ENCODE data around the gene CACNA1B. TPM values are rescaled to one million over a fixed set of nuclear protein-coding genes. Genes with fewer than 3 reads are reported as not detected.

The CACNA1B gene
- total and polyA plus RNA-seq, 8 donors = 0.03 to 2.2 (median 0.51) TPM; not detected in 2

DNA sequence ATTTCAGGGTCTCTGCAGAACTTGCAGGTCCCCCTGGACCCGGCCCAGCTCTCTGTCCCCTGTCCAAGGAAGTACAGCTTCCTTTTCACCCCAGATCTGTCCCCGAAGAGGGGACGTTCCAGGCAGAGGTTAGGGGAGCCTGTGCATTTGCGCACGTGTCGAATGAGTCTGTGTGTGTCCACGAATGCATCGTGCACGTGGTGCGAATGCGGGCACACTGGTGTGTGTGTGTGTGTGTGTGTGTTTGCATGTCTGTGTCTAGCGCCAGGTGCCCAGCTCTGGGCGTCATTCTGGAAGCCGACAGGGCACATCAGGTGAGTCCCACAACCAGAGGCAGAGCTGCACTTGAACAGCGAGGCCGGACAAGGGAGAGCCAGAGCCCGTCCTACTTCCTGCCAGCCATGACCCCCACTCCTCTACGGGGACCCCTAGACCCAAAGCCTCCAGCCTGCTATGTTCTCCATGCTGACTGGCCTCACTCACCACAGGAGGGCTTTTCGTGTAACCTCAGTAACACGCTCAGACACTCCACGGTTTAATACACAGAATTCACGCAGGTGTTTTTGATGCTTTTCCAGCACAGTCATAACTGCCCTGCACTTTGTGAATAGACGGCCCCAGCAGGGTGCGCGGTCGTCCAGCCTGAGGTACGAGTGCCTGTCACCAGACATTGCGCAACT is 41.3 kb upstream of the CACNA1B start:
- TF ChIP-seq EP300 (IDR thresholded peaks at IDR 0.05) = no peak
- TF ChIP-seq POLR2A (IDR thresholded peaks at IDR 0.05) = no peak
- TF ChIP-seq POLR2AphosphoS5 (IDR thresholded peaks at IDR 0.05) = no peak
- TF ChIP-seq, protein P1, sequence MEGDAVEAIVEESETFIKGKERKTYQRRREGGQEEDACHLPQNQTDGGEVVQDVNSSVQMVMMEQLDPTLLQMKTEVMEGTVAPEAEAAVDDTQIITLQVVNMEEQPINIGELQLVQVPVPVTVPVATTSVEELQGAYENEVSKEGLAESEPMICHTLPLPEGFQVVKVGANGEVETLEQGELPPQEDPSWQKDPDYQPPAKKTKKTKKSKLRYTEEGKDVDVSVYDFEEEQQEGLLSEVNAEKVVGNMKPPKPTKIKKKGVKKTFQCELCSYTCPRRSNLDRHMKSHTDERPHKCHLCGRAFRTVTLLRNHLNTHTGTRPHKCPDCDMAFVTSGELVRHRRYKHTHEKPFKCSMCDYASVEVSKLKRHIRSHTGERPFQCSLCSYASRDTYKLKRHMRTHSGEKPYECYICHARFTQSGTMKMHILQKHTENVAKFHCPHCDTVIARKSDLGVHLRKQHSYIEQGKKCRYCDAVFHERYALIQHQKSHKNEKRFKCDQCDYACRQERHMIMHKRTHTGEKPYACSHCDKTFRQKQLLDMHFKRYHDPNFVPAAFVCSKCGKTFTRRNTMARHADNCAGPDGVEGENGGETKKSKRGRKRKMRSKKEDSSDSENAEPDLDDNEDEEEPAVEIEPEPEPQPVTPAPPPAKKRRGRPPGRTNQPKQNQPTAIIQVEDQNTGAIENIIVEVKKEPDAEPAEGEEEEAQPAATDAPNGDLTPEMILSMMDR (IDR thresholded peaks at IDR 0.05) = no peak
- intact Hi-C loops (cut with DNase I; ENCODE audit: low total_unique reads) = no loop called here
- WGBS, 5 donors = 87 to 93% (median 92%) methylated on average over 22 to 28 of the region's 28 CpGs

DNA sequence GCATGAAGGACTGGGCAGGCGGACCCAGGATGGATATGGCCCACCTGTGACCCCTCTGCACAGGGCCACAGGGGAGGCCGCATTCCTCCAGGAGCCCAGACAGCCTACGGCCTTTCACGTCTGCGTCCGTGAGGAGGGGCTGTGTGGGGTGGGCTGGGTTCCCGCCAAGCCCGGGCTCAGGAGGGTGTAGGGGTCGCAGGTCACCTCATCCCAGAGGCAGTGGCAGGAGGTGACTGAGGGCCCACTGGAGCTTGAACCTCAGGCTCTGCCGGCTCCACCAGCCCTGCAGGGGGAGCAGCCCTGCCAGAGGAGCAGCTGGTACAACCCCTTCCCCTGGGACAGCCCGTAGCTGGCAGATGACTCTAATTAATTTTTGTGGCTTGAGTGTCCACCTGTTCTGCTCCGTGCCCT is 40.7 kb upstream of the CACNA1B start:
- intact Hi-C loops (cut with DNase I; ENCODE audit: low total_unique reads) = no loop called here
- TF ChIP-seq, protein P1 (IDR thresholded peaks at IDR 0.05) = no peak
- no peak for TF ChIP-seq POLR2AphosphoS5 (IDR thresholded peaks at IDR 0.05)
- no peak for TF ChIP-seq POLR2A (IDR thresholded peaks at IDR 0.05)
- no peak for TF ChIP-seq EP300 (IDR thresholded peaks at IDR 0.05)
- 73 to 82% (median 79%) methylated on average over 11 to 12 of the region's 12 CpGs for WGBS, 5 donors
- Histone ChIP-seq H3K36me3 (peaks cover 49 to 70% (median 68%) of the 10 kb centered on the region in 4 donors), H3K4me1 (no peaks in the 10 kb centered on the region), H3K9me3 (peaks cover 0 to 3% (median 0%) of the 10 kb centered on the region in 4 donors), H3K4me3 (no peak overlapping the region), H3K27me3 (no peaks in the 10 kb centered on the region), H3K27ac (no peak overlapping the region)
- no peak for DNase-seq

More for the DNA sequence above, 41.3 kb upstream of the CACNA1B start:
- Histone ChIP-seq H3K9me3 (peaks cover 0 to 3% (median 0%) of the 10 kb centered on the region in 4 donors), H3K36me3 (peaks cover 49 to 75% (median 73%) of the 10 kb centered on the region in 4 donors), H3K27ac (no peak overlapping the region), H3K4me1 (no peaks in the 10 kb centered on the region), H3K27me3 (no peaks in the 10 kb centered on the region), H3K4me3 (no peak overlapping the region)
- no peak for DNase-seq

GRCh38 chr9:137837345-137838278 is 40.0 kb upstream of the CACNA1B start:
- no peaks in the 10 kb centered on the region for H3K4me1 ChIP-seq
- no peak for DNase-seq
- H3K4me3 ChIP-seq = no peak overlapping the region
- H3K36me3 ChIP-seq = peaks cover 43 to 62% (median 60%) of the 10 kb centered on the region in 4 donors
- no peak overlapping the region for H3K27ac ChIP-seq
- no peaks in the 10 kb centered on the region for H3K27me3 ChIP-seq
- intact Hi-C loops (cut with DNase I; ENCODE audit: low total_unique reads) = no loop called here
- H3K9me3 ChIP-seq = peaks cover 0 to 3% (median 0%) of the 10 kb centered on the region in 4 donors
- WGBS, 5 donors = 93 to 99% (median 94%) methylated on average over 11 to 20 of the region's 20 CpGs
- TF ChIP-seq POLR2AphosphoS5 (IDR thresholded peaks at IDR 0.05) = no peak
- TF ChIP-seq POLR2A (IDR thresholded peaks at IDR 0.05) = no peak

- Histone ChIP-seq H3K4me1 (no peaks in the 10 kb centered on the region), H3K27ac (no peak overlapping the region), H3K4me3 (no peak overlapping the region), H3K27me3 (no peaks in the 10 kb centered on the region), H3K9me3 (peaks cover 0 to 3% (median 0%) of the 10 kb centered on the region in 4 donors), H3K36me3 (peaks cover 34 to 52% (median 50%) of the 10 kb centered on the region in 4 donors)
- 92 to 98% (median 95%) methylated on average over 10 of the region's 10 CpGs for WGBS, 5 donors
- no peak for DNase-seq
- TF ChIP-seq POLR2A (IDR thresholded peaks at IDR 0.05) (no peak), POLR2AphosphoS5 (IDR thresholded peaks at IDR 0.05) (no peak), EP300 (IDR thresholded peaks at IDR 0.05) (no peak)
- TF ChIP-seq, protein P1 (IDR thresholded peaks at IDR 0.05) = no peak
- intact Hi-C loops (cut with DNase I; ENCODE audit: low total_unique reads) = no loop called here
Measured at GRCh38 chr9:137838576-137838975, 39.0 kb upstream of the CACNA1B start.
